Measurements from ENCODE around the gene EXOC1L. TPM values are rescaled to one million over a fixed set of nuclear protein-coding genes. Genes with fewer than 3 reads are reported as not detected.

The EXOC1L gene
- polyA plus RNA-seq, 1 donor (not counting 4 experiments of a cell fraction or from before 2014, with no cell fraction given), result not detected

GRCh38 chr4:55781341-55781740 is 38.2 kb upstream of the EXOC1L start:
- Histone ChIP-seq H3K27me3 (ENCODE audit: control insufficient read depth, extremely low read depth, insufficient read depth, low read length) (no peaks in the 10 kb centered on the region), H3K27ac (ENCODE audit: control insufficient read depth, insufficient read depth, low read length) (no peak overlapping the region), H3K79me2 (ENCODE audit: control insufficient read depth, insufficient read depth, low read length) (no peaks in the 10 kb centered on the region), H4K20me1 (ENCODE audit: control insufficient read depth, extremely low read depth, insufficient read depth, low read length) (no peaks in the 10 kb centered on the region), H3K4me3 (ENCODE audit: control insufficient read depth in 2 of 3, extremely low read depth in 1 of 3, insufficient read depth in 2 of 3, low read depth in 1 of 3, low read length in 3 of 3) (no peak overlapping the region), H2AFZ (ENCODE audit: control insufficient read depth, low read length) (no peak overlapping the region), H3K4me2 (ENCODE audit: control insufficient read depth, extremely low read depth, insufficient read depth, low read depth, low read length) (no peak overlapping the region), H3K9me1 (ENCODE audit: control insufficient read depth, extremely low read depth, insufficient read depth, low read length) (no peaks in the 10 kb centered on the region), H3K9ac (ENCODE audit: control insufficient read depth, extremely low read depth, insufficient read depth, low read length) (no peak overlapping the region), H3K9me3 (ENCODE audit: control insufficient read depth, low read depth, low read length) (no peaks in the 10 kb centered on the region), H3K4me1 (ENCODE audit: control insufficient read depth, extremely low read depth, insufficient read depth, low read length) (no peaks in the 10 kb centered on the region), H3K36me3 (ENCODE audit: control insufficient read depth in 2 of 2, extremely low read depth in 1 of 2, insufficient read depth in 2 of 2, low read length in 2 of 2) (no peaks in the 10 kb centered on the region)
- no peak for DNase-seq (ENCODE audit: low read depth, low spot score)
- no peak for TF ChIP-seq CTCF (optimal IDR thresholded peaks at IDR 0.05 in 1 of 3, IDR thresholded peaks at IDR 0.05 in 1 of 3, conservative IDR thresholded peaks at IDR 0.05 in 1 of 3; ENCODE audit: extremely low read depth in 1 of 3, insufficient read depth in 2 of 3, low read length in 3 of 3)
- no peak for TF ChIP-seq EZH2 (IDR thresholded peaks at IDR 0.05; ENCODE audit: low read length)
- dilution Hi-C loops (cut with MboI; ENCODE audit: extremely low pct_ligation_motif_present, low sequenced_read_pairs), result no loop called here
- no peak for FAIRE-seq

GRCh38 chr4:55781812-55782211 is 37.8 kb upstream of the EXOC1L start:
- Histone ChIP-seq H3K36me3 (ENCODE audit: control insufficient read depth in 2 of 2, extremely low read depth in 1 of 2, insufficient read depth in 2 of 2, low read length in 2 of 2) (no peaks in the 10 kb centered on the region), H3K4me2 (ENCODE audit: control insufficient read depth, extremely low read depth, insufficient read depth, low read depth, low read length) (no peak overlapping the region), H3K27me3 (ENCODE audit: control insufficient read depth, extremely low read depth, insufficient read depth, low read length) (no peaks in the 10 kb centered on the region), H3K4me3 (ENCODE audit: control insufficient read depth in 2 of 3, extremely low read depth in 1 of 3, insufficient read depth in 2 of 3, low read depth in 1 of 3, low read length in 3 of 3) (no peak overlapping the region), H3K27ac (ENCODE audit: control insufficient read depth, insufficient read depth, low read length) (no peak overlapping the region), H2AFZ (ENCODE audit: control insufficient read depth, low read length) (no peak overlapping the region), H3K9ac (ENCODE audit: control insufficient read depth, extremely low read depth, insufficient read depth, low read length) (no peak overlapping the region), H3K79me2 (ENCODE audit: control insufficient read depth, insufficient read depth, low read length) (no peaks in the 10 kb centered on the region), H3K9me3 (ENCODE audit: control insufficient read depth, low read depth, low read length) (no peaks in the 10 kb centered on the region), H3K4me1 (ENCODE audit: control insufficient read depth, extremely low read depth, insufficient read depth, low read length) (no peaks in the 10 kb centered on the region), H4K20me1 (ENCODE audit: control insufficient read depth, extremely low read depth, insufficient read depth, low read length) (no peaks in the 10 kb centered on the region), H3K9me1 (ENCODE audit: control insufficient read depth, extremely low read depth, insufficient read depth, low read length) (no peaks in the 10 kb centered on the region)
- dilution Hi-C loops (cut with MboI; ENCODE audit: extremely low pct_ligation_motif_present, low sequenced_read_pairs), result no loop called here
- TF ChIP-seq EZH2 (IDR thresholded peaks at IDR 0.05; ENCODE audit: low read length), result no peak
- no peak for TF ChIP-seq CTCF (optimal IDR thresholded peaks at IDR 0.05 in 1 of 3, IDR thresholded peaks at IDR 0.05 in 1 of 3, conservative IDR thresholded peaks at IDR 0.05 in 1 of 3; ENCODE audit: extremely low read depth in 1 of 3, insufficient read depth in 2 of 3, low read length in 3 of 3)
- FAIRE-seq (no peak), DNase-seq (ENCODE audit: low read depth, low spot score) (no peak)

Data from keratinocyte (primary cell).